ENCODE results near the gene LSMEM2.
"Not testable (repeated sequence)": the region's sequence is repeated elsewhere in the genome, so short reads cannot be mapped to it uniquely, and the experiment has no call there.

LSMEM2 gene

DNA sequence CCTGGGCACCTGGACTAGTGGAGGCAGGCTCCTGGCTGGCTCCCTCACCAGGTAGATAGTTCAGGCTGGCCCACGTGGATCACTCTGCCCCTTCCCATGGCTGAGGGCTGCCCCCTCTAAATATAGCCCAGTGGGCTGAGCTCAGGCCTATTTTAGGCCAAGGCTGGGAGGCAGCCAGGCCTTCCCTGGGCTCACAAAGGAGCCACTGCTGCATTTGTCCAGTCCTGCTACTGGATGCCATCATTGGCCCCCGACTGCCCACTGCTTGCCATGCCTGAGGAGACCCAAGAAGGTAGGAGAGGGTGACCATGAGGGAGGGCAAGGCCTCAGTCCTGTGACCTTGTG, at the start of gene LSMEM2:
Gene LSMEM2 (plus strand): TSS at position 208 of the 345 bp plus-strand sequence. CDS start 27 bp downstream, at position 235.
- DNase-seq, result no peak

- DNase-seq, result no peak
Observed at GRCh38 chr3:50229490-50229889, 49.4 kb upstream of the LSMEM2 start.

GRCh38 chr3:50230104-50230793, 48.6 kb upstream of the LSMEM2 start:
- no peak for DNase-seq

GRCh38 chr3:50230794-50231125, 48.1 kb upstream of the LSMEM2 start:
- no peak for DNase-seq

GRCh38 chr3:50231581-50231980, 47.3 kb upstream of the LSMEM2 start:
- DNase-seq, result no peak

GRCh38 chr3:50232303-50232702, 46.6 kb upstream of the LSMEM2 start:
- no peak for DNase-seq

DNA sequence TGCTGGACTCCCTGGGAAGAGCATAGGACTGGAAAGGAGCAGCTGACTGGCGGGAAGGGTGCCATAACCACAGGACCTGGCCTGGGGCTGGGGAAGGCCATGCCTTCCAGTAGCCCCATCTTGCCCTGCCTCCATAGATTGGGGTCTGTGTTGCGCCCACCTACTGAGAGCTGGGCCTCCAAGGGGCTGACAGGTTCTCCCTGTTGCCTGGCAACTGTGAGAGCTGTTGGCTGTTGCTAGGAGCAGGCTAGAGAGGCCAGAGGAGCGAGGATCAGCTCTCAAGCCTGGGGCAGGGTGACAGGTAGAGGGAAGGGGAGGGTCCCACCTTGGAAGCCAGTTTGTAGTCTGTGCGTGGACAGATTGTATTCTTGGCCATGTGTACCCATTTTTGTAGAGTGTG, 45.7 kb upstream of the LSMEM2 start:
- DNase-seq, result no peak

DNA sequence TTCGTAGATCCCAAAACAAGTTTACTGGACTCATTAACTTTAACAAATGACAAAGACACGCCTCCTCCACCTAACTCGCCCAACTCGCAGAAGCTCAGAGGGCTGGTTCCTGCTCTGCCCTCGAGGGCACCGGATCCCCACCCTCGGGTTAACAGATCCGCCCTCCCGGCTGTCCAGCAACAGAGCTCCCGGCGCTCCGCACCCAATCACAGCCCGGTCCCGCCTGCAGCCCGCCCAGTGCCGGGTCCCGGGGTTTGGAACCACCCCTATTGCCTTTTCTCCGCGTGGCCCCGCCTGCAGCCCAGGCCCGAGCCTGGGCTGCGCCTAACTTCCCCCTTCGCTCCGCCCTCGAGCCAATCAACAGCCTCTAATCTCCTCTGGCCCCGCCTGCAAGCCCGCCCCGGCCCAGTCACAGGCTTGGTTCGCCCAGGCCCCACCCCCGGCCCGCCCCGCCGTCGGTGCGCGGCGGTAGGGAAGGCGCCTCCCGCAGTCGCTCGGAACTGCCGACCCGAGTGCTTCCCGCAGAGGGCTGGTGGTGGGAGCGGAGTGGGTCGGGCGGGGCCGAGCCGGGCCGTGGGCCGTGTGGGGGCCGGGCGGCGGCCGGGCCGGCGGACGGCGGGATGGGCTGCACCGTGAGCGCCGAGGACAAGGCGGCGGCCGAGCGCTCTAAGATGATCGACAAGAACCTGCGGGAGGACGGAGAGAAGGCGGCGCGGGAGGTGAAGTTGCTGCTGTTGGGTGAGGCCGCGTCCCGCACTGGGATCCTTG, 43.0 kb upstream of the LSMEM2 start, which contains the start of gene GNAI2:
Gene GNAI2 (plus strand): TSS at position 489 of the 768 bp plus-strand sequence. CDS start 132 bp downstream, at position 621.
- peak; percentile 98 for DNase-seq

DNA sequence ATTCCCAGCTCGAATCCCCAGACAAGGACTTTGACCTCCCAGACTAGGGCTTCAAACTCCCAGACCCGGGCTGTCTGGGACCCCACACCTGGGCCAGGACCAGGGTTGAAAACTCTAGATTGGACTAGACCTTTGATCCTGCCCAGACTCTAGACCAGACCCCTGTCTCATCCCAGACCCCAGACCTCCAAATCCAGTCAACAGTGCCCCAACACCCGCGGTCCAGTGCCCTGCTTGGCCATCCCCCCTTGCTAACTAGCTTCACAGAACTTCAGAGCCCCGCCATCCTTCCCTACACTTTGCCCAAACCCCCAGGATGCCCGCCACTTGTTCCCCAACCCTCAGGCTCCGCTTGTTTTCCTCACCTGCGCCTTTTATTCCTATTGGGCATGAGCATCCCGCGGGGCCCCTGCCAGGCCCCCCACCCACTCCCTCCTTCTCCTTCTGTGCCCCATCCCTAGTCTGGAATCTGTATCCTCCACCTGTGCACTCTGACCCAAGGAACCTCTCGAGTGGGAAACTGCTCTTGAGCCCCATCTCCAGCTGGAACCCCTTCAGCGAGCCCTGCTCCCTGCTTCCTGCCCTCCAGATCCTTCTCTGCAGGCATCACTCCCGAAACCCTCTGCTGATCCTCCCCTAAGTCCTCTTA, 42.3 kb upstream of the LSMEM2 start:
- peak; percentile 61 for DNase-seq

DNA sequence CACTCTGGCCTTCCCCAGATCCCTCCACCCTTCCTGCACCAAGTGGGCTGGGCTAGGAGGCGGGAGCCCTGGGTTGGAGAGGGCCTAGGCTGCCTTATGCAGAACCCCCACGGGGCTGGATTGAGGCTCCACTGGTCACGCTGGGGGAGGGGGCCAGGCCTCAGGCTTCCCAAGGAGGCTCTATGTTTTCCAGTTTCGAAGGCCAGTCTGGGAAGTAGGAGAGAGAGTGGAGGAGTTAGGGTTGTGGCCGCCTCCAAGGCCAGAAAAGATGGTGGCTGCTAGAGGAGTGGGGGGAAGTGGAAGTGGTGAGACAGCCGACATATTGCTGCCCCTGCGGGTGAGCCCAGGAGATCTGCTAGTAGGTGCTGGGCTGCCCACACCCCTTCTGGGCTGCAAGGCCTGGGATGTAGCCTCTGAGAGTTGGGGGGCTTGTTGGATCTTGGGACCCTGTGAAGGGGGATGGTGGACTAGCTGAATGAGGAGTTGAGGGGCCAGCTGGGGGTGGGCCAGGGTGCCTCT, 41.7 kb upstream of the LSMEM2 start:
- DNase-seq, result peak; percentile 67

DNA sequence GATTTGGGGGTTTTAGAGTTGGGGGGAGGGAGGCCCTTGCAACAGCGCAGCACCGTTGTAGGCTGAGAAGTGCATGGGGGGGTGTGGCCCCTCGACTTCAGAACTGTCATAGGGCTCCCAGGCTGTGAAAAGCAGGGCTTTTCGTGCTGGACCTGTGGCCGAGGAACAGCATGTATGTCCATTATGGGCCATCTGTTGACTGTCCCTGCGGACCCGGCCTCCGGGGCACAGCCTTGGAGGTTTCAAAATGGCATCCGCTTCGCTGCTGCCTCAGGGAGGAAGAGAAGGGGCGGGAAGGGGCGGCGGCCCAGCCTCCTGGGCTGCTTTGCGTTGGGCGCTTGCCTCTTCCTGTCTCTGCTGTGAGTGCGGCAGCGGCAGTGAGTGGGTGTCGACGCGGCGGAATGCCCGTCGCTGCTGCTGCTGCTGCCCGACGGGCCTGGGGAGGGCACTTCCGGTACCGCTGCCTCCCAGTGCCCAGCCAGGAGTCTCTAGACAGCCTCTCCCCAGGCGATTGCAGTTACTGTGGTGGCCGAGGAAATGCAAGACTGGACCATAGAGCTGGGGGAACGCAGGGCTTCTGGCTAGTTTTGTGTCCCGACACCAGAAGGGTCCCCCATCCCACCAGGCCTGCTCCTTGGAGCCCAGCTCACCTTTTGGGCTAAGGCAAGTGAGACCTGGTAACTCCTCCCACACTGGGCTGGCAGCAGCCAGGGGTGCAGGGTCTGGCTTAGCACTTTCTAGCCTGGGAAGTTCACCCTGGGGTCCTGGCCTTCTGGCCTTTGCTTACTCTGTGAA, 40.9 kb upstream of the LSMEM2 start:
- DNase-seq, result peak; percentile 89

DNA sequence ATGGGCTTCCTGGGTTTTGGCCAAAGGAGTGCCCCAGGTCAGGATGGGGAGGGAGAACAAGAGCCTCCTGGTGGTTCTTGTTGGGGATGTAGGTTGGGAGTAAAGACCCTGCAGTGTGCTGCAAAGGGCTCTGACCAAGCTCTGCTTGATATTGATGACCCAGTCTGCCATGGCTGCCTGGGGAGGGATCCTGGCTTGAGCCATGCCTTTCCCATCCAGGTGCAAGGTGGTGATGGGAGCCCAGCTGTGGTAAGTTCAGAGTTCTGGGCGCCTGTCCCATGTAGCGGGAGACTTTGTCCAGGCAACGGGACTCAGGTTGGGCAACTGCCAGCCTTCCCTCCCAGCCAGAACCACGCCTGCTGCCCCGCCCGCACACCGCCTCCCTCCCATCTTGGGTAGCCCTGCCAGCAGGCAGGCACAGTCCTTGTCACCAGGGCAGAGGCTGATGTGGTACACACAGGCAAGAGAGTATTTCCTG, 40.3 kb upstream of the LSMEM2 start:
- DNase-seq, result no peak

GRCh38 chr3:50239649-50240048, 39.2 kb upstream of the LSMEM2 start:
- DNase-seq, result no peak

GRCh38 chr3:50241163-50241562, 37.7 kb upstream of the LSMEM2 start:
- no peak for DNase-seq

DNA sequence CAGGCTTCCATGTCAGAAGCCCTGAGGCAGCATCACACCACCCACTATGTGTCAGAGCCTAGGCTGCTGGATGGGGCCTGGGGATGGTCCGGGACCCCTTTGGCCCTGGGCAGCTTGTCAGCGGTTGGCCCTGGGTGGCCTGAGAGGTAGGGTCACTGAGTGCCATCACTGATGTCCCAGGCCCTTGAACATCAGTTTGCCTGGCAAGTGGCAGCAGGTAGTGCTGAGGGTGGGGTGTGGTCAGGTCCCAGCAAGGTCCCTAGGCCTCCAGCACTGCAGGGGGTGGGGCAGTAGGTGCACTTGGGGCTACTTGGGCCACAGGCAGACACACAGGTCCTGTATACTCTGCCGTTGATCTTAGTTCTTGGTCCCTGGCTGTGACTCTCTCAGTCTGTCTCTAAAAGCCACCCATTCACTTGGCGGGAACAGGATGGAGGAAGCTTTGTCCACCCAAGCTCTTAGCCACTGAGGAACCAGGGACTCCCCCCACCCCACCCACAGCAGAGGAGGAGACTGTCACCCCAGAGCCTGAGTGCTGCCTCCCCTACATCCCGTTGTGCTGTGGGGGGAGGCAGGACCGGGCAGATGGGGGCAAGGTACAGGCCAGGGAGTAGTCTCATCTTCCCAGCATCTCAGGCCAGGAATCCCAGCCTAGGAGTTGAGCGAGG, 37.0 kb upstream of the LSMEM2 start:
- DNase-seq, result no peak

- DNase-seq, result no peak
Observed at GRCh38 chr3:50242381-50242770, 36.5 kb upstream of the LSMEM2 start.

DNA sequence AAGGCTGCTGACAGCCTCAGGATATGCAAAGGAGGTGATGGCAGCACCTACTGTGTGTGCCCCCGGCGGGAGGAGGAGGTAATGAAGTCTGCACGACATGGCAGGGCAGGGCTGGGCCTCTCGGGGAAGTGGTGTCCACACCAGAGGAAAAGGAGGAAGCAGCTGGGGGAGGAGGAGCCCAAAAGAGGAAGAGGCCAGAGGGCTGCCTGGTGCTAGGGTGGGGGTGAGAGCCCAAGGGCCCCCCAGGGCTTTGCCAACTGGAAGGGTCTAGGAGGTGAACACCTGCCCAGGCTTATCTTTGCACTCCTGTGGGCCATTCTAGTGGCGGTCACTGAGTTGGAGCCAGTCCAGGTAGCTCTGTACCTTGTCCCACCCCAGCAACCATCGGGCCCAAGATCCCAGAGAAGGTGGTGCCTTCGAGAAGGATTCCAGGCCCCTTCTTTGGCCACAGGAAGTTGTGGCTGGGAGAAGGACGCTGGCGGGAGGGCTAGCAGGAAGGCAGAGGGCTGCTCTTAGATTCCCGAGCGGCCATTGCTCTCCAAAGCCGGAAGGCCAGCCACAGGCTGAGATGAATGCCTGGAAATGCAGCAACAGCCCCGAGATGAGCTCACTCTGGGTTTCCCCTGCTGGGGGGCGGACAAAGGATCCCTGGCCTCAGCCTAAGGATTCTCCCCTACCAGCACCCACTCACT, 35.9 kb upstream of the LSMEM2 start:
- peak; percentile 69 for DNase-seq

DNA sequence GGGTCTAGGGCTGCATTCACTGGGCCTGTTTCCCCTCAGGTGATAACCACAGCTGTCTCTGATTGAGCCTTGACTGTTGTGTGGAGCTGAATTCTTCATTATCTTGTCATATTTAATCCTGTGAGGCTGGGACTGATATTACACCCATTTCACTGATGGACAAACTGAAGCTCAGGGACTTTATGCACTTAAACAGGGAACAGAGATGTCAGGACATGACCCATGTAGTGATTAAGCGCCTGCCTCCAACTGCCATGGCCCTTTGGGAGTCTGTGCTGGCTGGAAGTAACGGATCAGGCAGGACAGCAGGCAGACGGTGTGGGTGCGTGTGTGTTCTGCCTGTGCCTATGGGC, 35.4 kb upstream of the LSMEM2 start:
- no peak for DNase-seq

GRCh38 chr3:50244813-50245212, 34.1 kb upstream of the LSMEM2 start:
- DNase-seq, result not testable (repeated sequence)

DNA sequence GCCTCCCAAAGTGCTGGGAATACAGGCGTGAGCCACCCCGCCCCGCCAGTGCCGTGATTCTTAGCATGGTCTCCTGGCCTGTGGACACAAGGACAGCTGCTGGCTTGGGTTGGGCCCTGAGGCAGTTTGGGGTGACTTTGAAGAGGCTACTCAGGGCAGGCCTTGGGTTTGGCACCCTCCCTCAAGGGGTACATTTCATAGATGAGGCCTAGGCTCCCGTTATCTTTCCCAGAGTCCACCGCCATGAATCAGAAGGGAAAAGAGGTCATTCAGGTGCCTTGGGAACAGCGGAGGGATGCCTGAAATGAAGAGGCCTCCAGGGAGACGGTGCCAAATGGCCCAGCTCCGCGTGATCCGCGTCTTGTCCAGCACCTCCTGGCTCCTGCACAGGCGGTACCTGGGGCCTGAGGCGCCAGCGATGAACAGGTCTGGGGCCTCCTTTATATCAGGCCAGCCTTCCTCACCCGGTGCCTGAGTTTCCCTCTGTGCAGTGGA, 33.6 kb upstream of the LSMEM2 start:
- no peak for DNase-seq

DNA sequence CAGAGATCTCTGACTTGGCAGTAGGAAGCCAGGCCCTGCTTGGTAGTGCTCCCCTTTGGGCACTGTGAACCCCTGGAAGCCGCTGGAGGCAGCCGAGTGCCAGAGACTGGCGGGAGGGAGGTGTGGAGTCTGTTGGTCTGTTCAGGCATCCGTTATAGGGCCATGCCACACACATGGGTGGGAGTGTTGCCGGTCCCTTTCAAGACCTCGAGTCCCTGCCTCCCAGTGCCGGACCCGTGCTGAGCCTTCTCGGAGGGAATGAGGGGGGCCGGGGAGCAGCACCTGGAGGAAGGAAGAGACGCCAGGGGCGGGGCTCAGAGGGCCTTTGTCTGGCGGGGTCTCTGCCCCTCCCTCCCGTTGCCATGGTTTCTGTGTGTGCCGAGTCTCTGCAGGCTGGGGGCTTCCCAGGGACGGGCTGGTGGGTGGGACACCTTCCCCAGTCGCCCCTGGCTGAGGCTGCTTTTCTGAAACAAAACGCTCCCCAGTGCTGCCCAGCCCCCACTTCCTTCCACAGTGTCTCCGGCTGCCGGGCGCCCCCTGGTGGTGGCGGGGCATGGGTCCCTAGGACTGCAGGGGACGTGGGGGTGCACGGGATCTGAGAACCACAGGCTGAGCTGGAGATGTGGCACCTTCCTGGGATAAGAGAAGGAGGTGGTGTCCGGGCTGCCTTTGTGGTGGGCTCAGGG, 32.9 kb upstream of the LSMEM2 start:
- peak; percentile 100 for DNase-seq

All from activated CD8-positive, alpha-beta memory T cell treated with anti-CD3 and anti-CD28 coated beads, Interleukin-2, amount 50 U/mL, for 48 hours (primary cell).